Activated CD4-positive, alpha-beta T cell treated with anti-CD3 and anti-CD28 coated beads, Interleukin-2, amount 50 U/mL, for 24 hours (primary cell): ENCODE results near the gene OOSP4B.
"Not testable (repeated sequence)": the region's sequence is repeated elsewhere in the genome, so short reads cannot be mapped to it uniquely, and the experiment has no call there.

Experiments
- DNase-seq, 2 donors: peaks; one replicate each; pipeline ENCODE4 v3.0.0-alpha.2; 2020; ENCODE audit warnings: low read depth in 1 of 2, low spot score in 1 of 2

Gene OOSP4B

DNA sequence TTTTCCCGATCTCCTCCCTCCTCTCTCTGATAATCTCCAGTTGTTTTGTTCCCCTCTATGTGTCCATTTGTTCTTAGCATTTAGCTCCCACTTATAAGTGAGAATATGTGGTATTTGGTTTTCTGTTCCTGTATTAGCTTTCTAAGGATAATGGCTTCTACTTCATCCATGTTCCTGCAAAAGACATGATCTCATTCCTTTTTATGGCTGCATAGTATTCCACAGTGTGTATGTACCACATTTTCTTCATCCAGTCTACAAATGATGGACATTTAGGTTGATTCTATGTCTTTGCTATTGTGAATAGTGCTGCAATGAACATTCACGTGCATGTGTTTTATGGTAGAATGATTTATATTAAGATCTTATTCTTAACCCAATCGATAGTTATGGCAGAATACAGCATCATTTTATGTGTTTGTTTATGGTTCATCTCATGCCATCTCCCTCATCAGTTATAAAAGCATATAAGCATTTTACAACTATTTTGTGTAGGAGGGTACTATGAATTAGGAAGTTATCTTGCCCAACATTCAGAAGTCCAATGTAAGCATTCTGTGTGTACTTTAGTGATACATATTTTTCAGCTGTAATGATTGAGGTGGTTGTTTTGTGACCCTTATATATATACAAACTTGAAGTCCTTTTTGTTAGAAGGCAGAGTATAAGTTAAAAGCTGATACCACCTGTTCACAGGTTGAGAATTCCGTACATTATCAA, 42.7 kb downstream of the OOSP4B start:
- no peak for DNase-seq

GRCh38 chr11:60064111-60064510, 47.1 kb downstream of the OOSP4B start:
- DNase-seq, result no peak

- DNase-seq, result no peak
These were observed 48.8 kb downstream of the OOSP4B start for GRCh38 chr11:60065801-60066200.

DNA sequence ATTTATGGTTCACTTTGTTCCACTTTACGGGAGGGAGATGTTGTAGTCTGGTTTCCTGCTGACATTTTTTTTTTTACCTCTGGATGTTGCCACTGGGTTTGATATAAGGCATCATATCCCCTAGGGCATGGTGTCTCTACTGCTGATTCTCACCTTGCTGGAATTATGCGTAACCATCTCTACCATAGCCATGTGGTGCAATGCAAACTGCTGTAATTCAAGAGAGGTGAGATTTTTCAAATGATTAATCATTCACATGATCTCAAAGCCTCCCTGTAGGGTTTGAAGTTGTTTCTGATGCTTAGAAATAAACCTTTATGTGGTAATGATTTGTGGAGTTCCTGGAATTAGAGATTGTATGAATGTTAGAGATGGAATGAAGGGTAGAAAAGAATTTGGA, 52.5 kb downstream of the OOSP4B start:
- DNase-seq, result no peak

GRCh38 chr11:60071644-60072043, 54.7 kb downstream of the OOSP4B start:
- not testable (repeated sequence) for DNase-seq

DNA sequence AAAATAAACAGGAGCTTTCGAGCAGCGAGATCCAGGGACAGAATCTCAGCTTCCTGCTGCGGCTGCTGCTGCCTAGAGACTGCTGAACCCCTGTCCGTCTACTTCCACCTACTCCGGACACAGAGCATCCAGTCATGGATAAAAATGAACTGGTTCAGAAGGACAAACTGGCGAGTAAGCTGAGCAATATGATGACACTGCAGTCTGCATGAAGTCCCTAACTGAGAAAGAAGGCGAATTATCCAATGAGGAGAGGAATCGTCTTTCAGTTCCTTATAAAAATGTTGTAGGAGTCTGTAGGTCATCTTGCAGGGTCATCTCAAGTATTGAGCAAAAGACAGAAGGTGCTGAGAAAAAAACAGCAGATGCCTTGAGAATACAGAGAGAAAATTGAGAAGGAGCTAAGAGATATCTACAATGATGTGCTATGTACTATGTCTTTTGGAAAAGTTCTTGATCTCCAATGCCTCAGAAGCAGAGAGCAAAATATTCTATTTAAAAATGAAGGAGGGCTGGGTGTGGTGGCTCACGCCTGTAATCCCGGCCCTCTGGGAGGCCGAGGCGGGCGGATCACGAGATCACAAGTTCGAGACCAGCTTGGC, 60.3 kb downstream of the OOSP4B start:
- DNase-seq, result no peak

- DNase-seq, result no peak
These were observed 61.0 kb downstream of the OOSP4B start for GRCh38 chr11:60077981-60078380.

DNA sequence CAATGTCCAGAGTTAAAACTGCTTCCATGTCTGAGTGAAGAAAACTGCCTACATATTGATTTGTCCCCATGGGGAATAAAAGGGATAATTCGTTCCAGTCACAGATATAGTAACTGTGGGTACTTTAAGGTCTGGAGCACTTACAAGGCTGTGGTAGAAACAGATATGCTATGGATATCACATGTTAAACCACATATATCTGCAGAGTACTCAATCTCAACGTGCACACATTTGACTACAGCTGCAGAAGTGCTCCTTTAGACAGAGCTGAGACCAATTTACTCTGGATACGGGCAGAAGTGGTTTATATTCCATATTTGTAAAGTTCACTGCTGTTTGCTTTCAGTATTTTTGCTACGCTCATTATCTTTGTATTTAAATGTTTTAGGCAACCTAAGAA, 61.8 kb downstream of the OOSP4B start:
- DNase-seq, result no peak

- no peak for DNase-seq
These were observed 63.6 kb downstream of the OOSP4B start for GRCh38 chr11:60080535-60080934.
